GM10847 (cell line): ENCODE measurements around the gene DDC.

Experiments used
- POLR2A ChIP-seq: IDR thresholded peaks from 2 replicates; pipeline ENCODE4 v1.6.1; 2011; ENCODE audit not compliant: insufficient read length; ENCODE audit errors: extremely low read depth

Gene DDC

DNA sequence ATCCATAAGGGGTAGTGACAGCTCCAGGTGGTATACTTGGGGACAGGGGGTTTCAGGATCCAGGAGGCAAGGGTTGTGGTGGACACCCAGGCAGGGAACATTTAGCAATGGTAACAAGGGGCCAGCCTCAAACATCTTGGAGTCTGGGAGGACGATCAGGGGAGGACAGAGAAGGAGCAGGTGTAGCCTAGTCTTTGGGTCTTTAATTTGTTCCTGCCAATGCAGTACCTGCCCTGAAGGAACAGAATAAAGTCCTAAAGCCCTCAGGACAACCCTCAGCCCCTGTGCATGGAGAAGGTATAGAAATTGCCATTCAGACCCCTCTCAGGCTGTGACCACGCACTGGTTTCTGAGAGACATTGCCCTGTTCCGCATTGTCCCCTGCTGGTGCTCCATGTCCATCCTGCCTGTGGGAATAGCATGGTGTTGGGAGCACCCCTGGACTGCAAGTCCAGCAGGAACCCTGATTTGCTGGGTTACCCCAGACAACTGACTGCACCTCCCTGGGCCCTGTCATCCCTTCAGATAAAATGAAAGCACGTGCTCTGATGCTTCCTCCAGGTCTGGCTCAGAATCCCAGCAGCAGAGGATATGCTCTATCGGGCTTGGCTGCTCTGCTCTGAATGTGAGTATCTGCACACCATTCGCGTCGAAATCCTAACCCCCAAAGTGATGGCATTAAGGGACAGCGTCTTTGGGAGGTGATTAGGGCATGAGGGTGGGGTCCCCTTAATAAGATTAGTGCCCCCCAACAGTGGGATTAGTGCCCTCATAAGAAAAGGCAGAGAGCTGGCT, 24.2 kb downstream of the DDC start:
- TF ChIP-seq POLR2A, result no peak

GRCh38 chr7:50539725-50540124, 25.5 kb downstream of the DDC start:
- TF ChIP-seq POLR2A, result no peak

DNA sequence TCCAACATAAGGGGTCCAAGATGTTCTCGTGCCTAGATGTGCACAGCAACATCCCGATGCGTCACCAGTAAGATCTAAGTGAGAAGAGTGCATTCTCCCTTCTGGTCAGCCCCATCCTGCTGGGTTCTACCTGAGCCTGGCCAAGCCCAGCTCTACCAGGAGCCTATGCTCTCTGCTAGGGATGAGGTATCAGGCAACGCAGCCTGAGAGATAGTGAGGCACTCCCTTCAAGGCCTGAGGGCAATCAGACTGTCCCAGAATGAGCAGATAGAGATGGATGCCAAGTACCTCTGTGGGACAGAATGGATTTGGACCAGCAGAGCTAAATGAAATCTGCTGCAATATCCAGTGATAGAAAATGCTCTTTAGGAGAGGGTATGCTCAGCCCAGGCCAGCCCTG, 26.7 kb downstream of the DDC start:
- no peak for TF ChIP-seq POLR2A

DNA sequence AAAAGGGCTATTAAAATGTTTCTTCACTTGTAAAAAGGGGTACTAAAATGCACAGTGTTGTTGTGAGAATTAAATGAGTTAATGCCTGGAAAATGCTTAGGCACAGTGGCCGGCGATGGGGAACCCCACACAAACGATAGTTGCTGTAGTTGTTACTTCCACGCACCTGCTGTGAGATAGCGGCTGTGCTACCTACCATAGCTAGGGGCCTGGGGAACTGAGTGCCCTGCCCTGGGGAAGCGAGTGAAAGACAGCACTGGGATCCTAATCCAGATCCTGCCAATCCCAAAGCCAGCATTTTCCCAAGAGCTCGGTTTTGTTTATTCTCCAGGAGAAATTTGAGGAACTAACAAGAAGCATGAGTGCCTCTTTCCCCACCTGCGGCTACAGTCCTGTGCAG, 27.8 kb downstream of the DDC start:
- no peak for TF ChIP-seq POLR2A

DNA sequence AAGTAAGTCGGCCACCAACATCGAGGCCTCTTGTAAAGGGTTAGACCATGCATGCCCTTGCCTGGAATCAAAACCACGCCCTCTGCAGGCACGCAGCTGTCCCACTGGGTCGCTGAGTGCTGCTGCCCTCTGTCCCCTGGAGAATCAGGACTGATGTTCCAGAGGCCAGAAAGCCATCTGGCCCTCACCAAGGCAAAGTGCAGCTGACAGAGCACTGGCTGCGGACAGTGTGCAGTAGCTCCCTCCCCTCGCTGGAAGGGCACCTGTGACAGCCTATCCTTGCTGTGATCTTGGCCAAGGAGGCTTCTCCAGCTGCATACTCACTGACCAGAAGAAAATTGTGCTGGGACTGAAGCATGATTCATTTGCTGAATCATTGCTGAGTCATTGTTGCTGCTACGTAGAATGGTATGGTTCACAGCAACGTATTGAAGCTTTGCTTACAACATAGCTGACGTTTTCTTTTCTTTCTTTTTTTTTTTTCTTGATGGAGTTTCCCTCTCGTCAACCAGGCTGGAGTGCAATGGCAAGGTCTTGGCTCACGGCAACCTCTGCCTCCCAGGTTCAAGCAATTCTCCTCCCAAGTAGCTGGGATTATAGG, 30.4 kb downstream of the DDC start:
- TF ChIP-seq POLR2A, result no peak

DNA sequence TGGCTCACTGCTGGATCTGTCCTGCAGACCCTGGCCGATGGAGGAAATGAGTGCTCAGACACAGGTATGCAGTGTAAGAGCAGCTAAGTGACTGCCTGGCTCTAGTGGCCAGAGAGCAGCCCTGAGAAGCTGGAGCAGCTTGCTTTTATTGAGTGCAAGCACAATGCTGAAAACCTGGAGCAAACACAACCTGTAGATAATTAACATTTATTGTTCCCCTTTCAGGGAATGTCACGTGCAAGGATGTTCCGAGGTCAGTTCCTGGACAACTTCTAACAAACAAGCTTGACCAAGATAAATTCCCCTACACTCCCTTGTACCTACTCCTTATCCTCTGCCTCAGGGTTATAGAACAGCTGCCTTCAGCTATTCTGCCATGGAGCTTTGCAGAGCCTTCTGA, 31.3 kb downstream of the DDC start:
- TF ChIP-seq POLR2A, result no peak

- no peak for TF ChIP-seq POLR2A
Measured at GRCh38 chr7:50531928-50532327, 33.3 kb downstream of the DDC start.

- no peak for TF ChIP-seq POLR2A
Measured at GRCh38 chr7:50531401-50531911, 33.7 kb downstream of the DDC start.

GRCh38 chr7:50530766-50531165, 34.4 kb downstream of the DDC start:
- TF ChIP-seq POLR2A, result no peak

- no peak for TF ChIP-seq POLR2A
Measured at GRCh38 chr7:50529093-50529862, 35.9 kb downstream of the DDC start.

- no peak for TF ChIP-seq POLR2A
Measured at GRCh38 chr7:50528266-50529092, 36.7 kb downstream of the DDC start.

GRCh38 chr7:50513166-50513871, 51.9 kb downstream of the DDC start:
- TF ChIP-seq POLR2A, result no peak

- no peak for TF ChIP-seq POLR2A
Measured at GRCh38 chr7:50512384-50512783, 52.8 kb downstream of the DDC start.

DNA sequence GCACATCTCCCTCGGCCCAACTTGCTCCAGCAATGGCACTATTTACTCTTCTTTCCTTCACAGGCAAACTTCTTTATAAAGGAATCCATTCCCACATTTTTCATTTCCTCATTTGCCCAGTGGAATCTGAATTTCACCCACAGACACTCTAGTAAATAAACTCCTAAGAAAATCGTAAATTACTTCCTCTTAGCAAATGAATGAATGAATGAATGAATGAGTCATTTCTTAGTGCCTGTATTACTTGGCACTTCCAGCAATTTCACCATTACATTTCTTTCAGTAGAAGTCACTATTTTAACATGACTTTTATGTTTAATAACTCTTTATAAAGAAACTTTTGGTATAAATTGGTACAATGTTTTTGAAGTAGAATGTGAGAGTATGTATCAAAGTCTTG, 55.7 kb downstream of the DDC start:
- no peak for TF ChIP-seq POLR2A
